ENCODE results near the gene CARNS1. TPM values are rescaled to one million over a fixed set of nuclear protein-coding genes. Genes with fewer than 3 reads are reported as not detected.

Gene CARNS1
- total and polyA plus RNA-seq, 9 of the 15 experiments (the other 6 are each of a cell fraction or from before 2014, with no cell fraction given), result 0.01 to 0.18 (median 0.06) TPM; not detected in 3

DNA sequence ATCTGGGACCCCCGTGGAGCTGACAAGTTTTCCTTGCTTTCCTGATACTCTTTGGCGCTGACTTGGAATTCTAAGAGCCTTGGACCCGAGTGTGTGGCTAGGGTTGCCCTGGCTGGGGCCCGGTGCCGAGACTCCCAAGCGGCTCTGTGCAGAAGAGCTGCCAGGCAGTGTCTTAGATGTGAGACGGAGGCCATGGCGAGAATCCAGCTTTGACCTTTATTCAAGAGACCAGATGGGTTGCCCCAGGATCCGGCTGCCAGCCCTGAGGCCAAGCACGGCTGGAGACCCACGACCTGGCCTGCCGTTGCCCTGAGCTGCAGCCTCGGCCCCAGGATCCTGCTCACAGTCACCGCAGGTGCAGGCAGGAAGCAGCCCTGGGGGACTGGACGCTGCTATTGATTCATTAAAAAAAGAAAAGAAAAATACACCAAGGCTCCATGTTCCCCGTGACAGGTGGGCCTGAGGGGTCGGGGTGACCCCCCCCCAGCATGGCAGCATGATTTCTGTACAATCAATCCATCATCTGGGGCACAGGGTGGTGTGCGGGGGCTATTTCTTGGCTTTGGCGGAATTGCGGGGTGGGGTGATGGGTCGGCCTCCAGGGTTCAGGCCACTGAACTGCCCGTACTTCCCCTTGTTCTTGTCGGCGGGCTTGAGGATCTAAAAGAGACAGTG is 17.4 kb upstream of the CARNS1 start:
- Histone ChIP-seq H3K4me1 (replicated peaks in 1 of 2; ENCODE audit: control insufficient read depth in 2 of 2, insufficient read depth in 2 of 2, low read length in 2 of 2) (peaks cover 26 to 78% of the 10 kb centered on the region in 2 experiments), H3K27me3 (ENCODE audit: control insufficient read depth in 2 of 2, insufficient read depth in 2 of 2, low read length in 2 of 2) (no peaks in the 10 kb centered on the region), H4K20me1 (replicated peaks; ENCODE audit: control insufficient read depth, insufficient read depth, low read length) (0 out of 2 replicates have a peak, but pooled peaks cover 4% of the 10 kb centered on the region), H3K9me3 (replicated peaks; ENCODE audit: control insufficient read depth, insufficient read depth, low read depth, low read length) (no peaks in the 10 kb centered on the region), H3K36me3 (ENCODE audit: control insufficient read depth, insufficient read depth, low read length) (peaks cover 69% of the 10 kb centered on the region), H2AFZ (ENCODE audit: low read depth, low read length) (no peak overlapping the region), H3K4me3 (no peak overlapping the region), H3K9me1 (ENCODE audit: control insufficient read depth, insufficient read depth, low read length) (no peaks in the 10 kb centered on the region), H3K4me2 (ENCODE audit: insufficient read depth, low read length) (no peak overlapping the region), H3K79me2 (ENCODE audit: control insufficient read depth, insufficient read depth, low read length) (peaks cover 23% of the 10 kb centered on the region), H3K27ac (ENCODE audit: extremely low read depth, low read depth, low read length) (peak overlapping the region; percentile 43; the same call in 2 of the 3 replicates), H3K9ac (ENCODE audit: insufficient read depth in 1 of 2, low read depth in 2 of 2, low read length in 2 of 2) (peak overlapping the region; percentile 12 to 15; a peak in 3 of 4 replicates)
- in situ Hi-C loops (cut with MboI), result no loop called here
- intact Hi-C loops (cut with micrococcal nuclease), result no loop called here
- FAIRE-seq (no peak), DNase-seq (ENCODE audit: extremely low read depth in 1 of 4, low spot score in 3 of 4) (no peak), ATAC-seq (no peak)
- ChIA-PET POLR2A (interaction anchor here (0.5 to 1.3 kb wide), 7 partner anchors 8 to 1898 kb away, joined by 3 to 5 read pairs (median 3); no protein-coding TSS in a partner anchor), CTCF (ENCODE audit: low intra/inter-chr PET ratio) (interaction anchor here (0.6 kb wide), 1 partner anchor 9 kb away, joined by 3 read pairs; no protein-coding TSS in a partner anchor)
- BruUV-seq (replicated peaks), result TSS peak; percentile 52
- 90% methylated on average over 22 of the region's 24 CpGs for WGBS (ENCODE audit: insufficient coverage, low coverage, missing lambda C conversion rate)
- peak; percentile 13 for TF ChIP-seq POLR2G (IDR thresholded peaks at IDR 0.05; ENCODE audit: low read depth, low read length)
- peak; percentile 20; the same call in 1 of the 2 replicates for TF ChIP-seq ZBTB33 (CRISPR knock-in tag; IDR thresholded peaks at IDR 0.05)
- TF ChIP-seq SREBF1 (IDR thresholded peaks at IDR 0.05; ENCODE audit: borderline replicate concordance, low read depth, low read length), result no peak
- no peak for TF ChIP-seq ZFP1 (CRISPR knock-in tag; IDR thresholded peaks at IDR 0.05)
- peak; percentile 21; the same call in 1 of the 2 replicates for TF ChIP-seq POLR2AphosphoS5 (IDR thresholded peaks at IDR 0.05; ENCODE audit: control insufficient read depth, insufficient read depth, low read depth, low read length)
- peak; percentile 8; the same call in 1 of the 2 replicates for TF ChIP-seq POLR2A (conservative IDR thresholded peaks at IDR 0.05)

Data from K562 (cell line).